ENCODE measurements around the gene MMP2.

Gene MMP2

GRCh38 chr16:55489956-55490265, 10.9 kb downstream of the MMP2 start:
- Histone ChIP-seq H3K4me3 (ENCODE audit: low read depth, low read length) (no peak overlapping the region), H3K4me1 (ENCODE audit: control insufficient read depth, insufficient read depth, low read length) (no peaks in the 10 kb centered on the region), H3K27ac (ENCODE audit: extremely low read depth, low read depth, low read length) (no peak overlapping the region), H3K9me3 (ENCODE audit: control insufficient read depth, insufficient read depth, low read depth, low read length) (no peaks in the 10 kb centered on the region), H3K36me3 (ENCODE audit: control insufficient read depth in 2 of 2, insufficient read depth in 1 of 2, low read length in 2 of 2) (peaks cover 0 to 62% of the 10 kb centered on the region in 2 experiments; a peak in 1 of 3 replicates)
- no peak for TF ChIP-seq ZBTB44 (tag by site-specific recombination; IDR thresholded peaks at IDR 0.05)
- TF ChIP-seq ZNF138 (tag by site-specific recombination; IDR thresholded peaks at IDR 0.05; ENCODE audit: borderline replicate concordance) = no peak
- no peak for TF ChIP-seq ZBTB20 (tag by site-specific recombination; IDR thresholded peaks at IDR 0.05)
- TF ChIP-seq ZNF266 (tag by site-specific recombination; IDR thresholded peaks at IDR 0.05; ENCODE audit: low read depth) = no peak
- TF ChIP-seq PBX3 (CRISPR knock-in tag; IDR thresholded peaks at IDR 0.05) = no peak
- no peak for TF ChIP-seq ZNF23 (tag by site-specific recombination; IDR thresholded peaks at IDR 0.05; ENCODE audit: borderline replicate concordance)
- no peak for TF ChIP-seq ZNF600 (tag by site-specific recombination; IDR thresholded peaks at IDR 0.05)
- no peak for TF ChIP-seq ZNF580 (tag by site-specific recombination; IDR thresholded peaks at IDR 0.05)
- no peak for TF ChIP-seq IKZF3 (tag by site-specific recombination; IDR thresholded peaks at IDR 0.05)
- no peak for TF ChIP-seq PRDM10 (tag by site-specific recombination; IDR thresholded peaks at IDR 0.05)
- no peak for TF ChIP-seq ZNF211 (tag by site-specific recombination; IDR thresholded peaks at IDR 0.05; ENCODE audit: low read depth)
- TF ChIP-seq ZNF175 (tag by site-specific recombination; IDR thresholded peaks at IDR 0.05) = no peak
- no peak for TF ChIP-seq MZF1 (tag by site-specific recombination; IDR thresholded peaks at IDR 0.05; ENCODE audit: borderline replicate concordance)
- TF ChIP-seq ZNF473 (tag by site-specific recombination; IDR thresholded peaks at IDR 0.05) = no peak
- CTCF ChIA-PET = interaction anchor here (0.6 to 1.0 kb wide), 2 partner anchors 13 to 25 kb away, joined by 3 to 4 read pairs; no protein-coding TSS in a partner anchor
- POLR2A ChIA-PET = no interaction called here

- ChIA-PET CTCF (interaction anchor here (0.6 to 1.0 kb wide), 3 partner anchors 10 to 26 kb away, joined by 3 to 4 read pairs (median 4); no protein-coding TSS in a partner anchor), POLR2A (no interaction called here)
- peaks cover 0 to 58% of the 10 kb centered on the region in 2 experiments; a peak in 1 of 3 replicates for H3K36me3 ChIP-seq (ENCODE audit: control insufficient read depth in 2 of 2, insufficient read depth in 1 of 2, low read length in 2 of 2)
- H3K4me1 ChIP-seq (ENCODE audit: control insufficient read depth, insufficient read depth, low read length) = no peaks in the 10 kb centered on the region
- TF ChIP-seq ZSCAN30 (tag by site-specific recombination; IDR thresholded peaks at IDR 0.05) (no peak), ZBTB8A (tag by site-specific recombination; IDR thresholded peaks at IDR 0.05) (no peak), ZNF792 (tag by site-specific recombination; IDR thresholded peaks at IDR 0.05) (no peak), ZNF157 (tag by site-specific recombination; IDR thresholded peaks at IDR 0.05) (no peak), ZNF514 (tag by site-specific recombination; IDR thresholded peaks at IDR 0.05) (no peak), GLI2 (tag by site-specific recombination; IDR thresholded peaks at IDR 0.05; ENCODE audit: borderline replicate concordance, low read depth) (no peak), ZFP37 (tag by site-specific recombination; IDR thresholded peaks at IDR 0.05) (no peak)
- H3K9me3 ChIP-seq (ENCODE audit: control insufficient read depth, insufficient read depth, low read depth, low read length) = no peaks in the 10 kb centered on the region
- no peak overlapping the region for H3K4me3 ChIP-seq (ENCODE audit: low read depth, low read length)
- H3K27ac ChIP-seq (ENCODE audit: extremely low read depth, low read depth, low read length) = no peak overlapping the region
Measured at GRCh38 chr16:55490301-55490700, 11.3 kb downstream of the MMP2 start.

Data from HEK293 (cell line).